SK-N-SH treated with all-trans-retinoic acid at 6 μM for 48 hours (cell line): ENCODE results near the gene RNF213.
"Not testable (repeated sequence)": the region's sequence is repeated elsewhere in the genome, so short reads cannot be mapped to it uniquely, and the experiment has no call there.

Experiments used
- ARNTL ChIP-seq: fragments of 450-650 bp; formaldehyde crosslinking; IDR thresholded peaks from 2 replicates; pipeline ENCODE4 v1.5.0; 2020; ENCODE audit warnings: low read depth, mild to moderate bottlenecking, moderate library complexity, borderline replicate concordance
- BACH2 ChIP-seq: fragments of 250-450 bp; sonication (Bioruptor Pico); IDR thresholded peaks from 2 replicates; pipeline ENCODE4 v1.9.0; 2021; ENCODE audit warnings: mild to moderate bottlenecking, borderline replicate concordance
- CSDC2 ChIP-seq: fragments of 250-450 bp; sonication (Bioruptor Pico); IDR thresholded peaks from 2 replicates; pipeline ENCODE4 v1.5.0; 2020; ENCODE audit warnings: mild to moderate bottlenecking, moderate library complexity
- OSR1 ChIP-seq: fragments of 250-450 bp; sonication (Bioruptor Pico); IDR thresholded peaks from 2 replicates; pipeline ENCODE4 v1.8.0; 2022; ENCODE audit warnings: moderate library complexity, mild to moderate bottlenecking, inconsistent platforms
- PATZ1 ChIP-seq: fragments of 250-450 bp; sonication (Bioruptor Pico); IDR thresholded peaks from 2 replicates; pipeline ENCODE4 v1.8.0; 2020; ENCODE audit warnings: mild to moderate bottlenecking, moderate library complexity, borderline replicate concordance
- PPARA ChIP-seq: fragments of 250-450 bp; sonication (Bioruptor Pico); IDR thresholded peaks from 2 replicates; pipeline ENCODE4 v1.5.0; 2020; ENCODE audit warnings: mild to moderate bottlenecking, borderline replicate concordance
- TCF4 ChIP-seq: fragments of 250-450 bp; sonication (Bioruptor Pico); IDR thresholded peaks from 2 replicates; pipeline ENCODE4 v1.8.0; 2021; ENCODE audit warnings: mild to moderate bottlenecking, moderate library complexity, borderline replicate concordance
- TOX ChIP-seq: fragments of 250-450 bp; sonication (Bioruptor Pico); IDR thresholded peaks from 2 replicates; pipeline ENCODE4 v1.8.0; 2021; ENCODE audit warnings: mild to moderate bottlenecking, moderate library complexity, borderline replicate concordance
- ZC3H10 ChIP-seq: fragments of 250-450 bp; sonication (Bioruptor Pico); IDR thresholded peaks from 2 replicates; pipeline ENCODE4 v1.5.1; 2021; ENCODE audit warnings: mild to moderate bottlenecking, moderate library complexity

DNA sequence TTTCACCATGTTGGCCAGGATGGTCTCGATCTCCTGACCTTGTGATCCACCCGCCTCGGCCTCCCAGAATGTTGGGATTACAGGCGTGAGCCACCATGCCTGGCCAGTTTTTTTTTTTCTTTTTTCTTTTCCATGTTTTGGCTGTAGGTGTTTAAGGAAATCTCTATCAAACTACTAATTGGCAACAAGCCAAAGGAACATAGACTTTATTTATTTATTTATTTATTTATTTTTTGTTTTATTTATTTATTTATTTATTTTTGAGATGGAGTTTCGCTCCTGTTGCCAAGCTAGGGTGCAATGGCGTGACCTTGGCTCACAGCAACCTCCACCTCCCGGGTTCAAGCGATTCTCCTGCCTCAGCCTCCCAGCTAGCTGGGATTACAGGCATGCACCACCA lies 15.2 kb downstream of the RNF213 start:
- TF ChIP-seq BACH2, CSDC2, PATZ1, TOX, OSR1, ARNTL, PPARA, ZC3H10, TCF4 (CRISPR knock-in tag): not testable (repeated sequence)
